DLD1 (cell line): ENCODE results near the gene TCTN3.

Source experiments
- in situ Hi-C: cut with HindIII; loops from 2 replicates; pipeline ENCODE4 v1.10.0; 2017; ENCODE audit warnings: low sequenced_read_pairs

The TCTN3 gene

DNA sequence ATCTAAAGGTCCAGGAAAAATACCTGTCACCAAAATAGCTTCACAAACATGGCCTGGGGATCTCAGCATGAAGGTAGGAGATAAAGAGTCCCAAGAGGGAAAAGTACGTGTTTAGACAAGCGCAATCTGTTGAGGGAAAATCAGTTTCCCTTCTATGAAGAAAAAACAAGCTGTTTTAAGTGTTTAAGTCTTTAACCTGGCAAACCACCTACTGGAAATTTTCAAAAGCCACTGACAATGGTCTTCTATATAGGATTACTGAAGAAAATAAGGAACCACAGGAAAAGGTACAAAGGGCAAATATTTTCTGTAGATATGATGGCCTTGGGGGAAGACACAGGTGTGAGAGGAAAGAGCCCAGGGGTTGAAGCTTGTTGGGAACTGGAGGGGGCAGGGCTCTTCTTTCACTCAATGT lies 58.4 kb downstream of the TCTN3 start:
- in situ Hi-C loops, result no loop called here

DNA sequence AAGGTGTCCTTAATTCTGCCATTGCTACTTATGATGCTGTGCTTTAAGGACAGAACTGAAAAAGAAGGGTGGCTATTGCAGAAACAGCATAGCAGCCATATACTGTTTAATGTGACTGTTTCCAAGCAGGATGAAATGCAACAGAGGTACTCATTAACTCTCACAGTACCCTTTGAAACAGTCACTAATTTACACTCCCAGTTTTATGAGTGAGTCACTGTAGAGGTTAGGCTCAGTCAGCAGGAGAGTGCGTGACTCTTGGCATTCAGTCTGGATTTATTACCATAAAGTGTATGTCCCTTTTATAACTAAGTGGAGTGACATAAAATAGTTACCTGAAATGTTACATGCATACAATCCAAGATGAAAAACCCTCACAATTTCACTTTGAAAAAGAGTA lies 64.9 kb downstream of the TCTN3 start:
- in situ Hi-C loops, result no loop called here

DNA sequence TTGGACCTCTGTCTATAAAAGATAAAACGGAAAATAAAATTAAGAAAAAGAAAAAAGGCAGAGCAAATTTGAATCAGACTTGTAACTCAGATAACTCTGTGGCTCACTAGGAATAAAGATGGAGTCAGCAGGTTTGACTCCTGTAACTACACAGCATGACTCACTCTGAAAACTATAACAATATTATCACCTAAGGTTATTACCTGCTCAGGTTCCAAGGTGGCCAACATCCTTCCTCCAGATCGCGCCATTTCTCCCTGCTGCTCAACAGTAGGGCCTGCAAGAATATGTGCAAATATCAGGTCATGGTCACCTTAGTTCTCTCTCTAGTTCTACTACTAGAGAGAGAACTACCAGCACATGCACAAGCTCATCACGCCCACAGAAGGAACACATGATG lies 67.2 kb downstream of the TCTN3 start:
- in situ Hi-C loops, result no loop called here

DNA sequence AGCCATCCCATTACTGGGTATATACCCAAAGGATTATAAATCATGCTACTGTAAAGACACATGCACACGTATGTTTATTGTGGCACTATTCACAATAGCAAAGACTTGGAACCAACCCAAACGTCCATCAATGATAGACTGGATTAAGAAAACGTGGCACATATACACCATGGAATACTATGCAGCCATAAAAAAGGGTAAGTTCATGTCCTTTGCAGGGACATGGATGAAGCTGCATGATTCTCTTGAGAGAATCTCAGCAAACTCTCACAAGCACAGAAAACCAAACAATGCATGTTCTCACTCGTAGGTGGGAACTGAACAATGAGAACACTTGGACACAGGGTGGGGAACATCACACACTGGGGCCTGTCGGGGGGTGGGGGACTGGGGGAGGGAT lies 73.3 kb downstream of the TCTN3 start:
- in situ Hi-C loops, result loop anchor here (25.0 kb wide), 1 partner anchor 208 kb away; no protein-coding TSS in a partner anchor

DNA sequence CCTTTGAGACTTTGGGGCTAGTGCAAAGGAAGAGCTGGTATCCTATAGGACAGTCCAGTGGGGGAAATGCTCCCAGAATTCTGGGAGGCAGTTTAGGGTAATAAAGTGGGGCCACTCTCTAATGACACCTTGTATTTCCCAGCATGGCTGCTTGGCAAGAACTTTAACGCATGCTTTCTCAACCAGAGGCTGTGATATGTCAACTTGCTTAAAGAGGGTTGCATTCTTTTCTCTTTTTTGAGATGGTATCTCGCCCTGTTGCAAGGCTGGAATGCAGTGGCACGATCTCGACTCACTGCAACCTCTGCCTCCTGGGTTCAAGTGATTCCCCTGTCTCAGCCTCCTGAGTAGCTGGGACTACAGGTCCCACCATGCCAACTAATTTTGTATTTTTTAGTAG lies 75.6 kb downstream of the TCTN3 start:
- in situ Hi-C loops, result loop anchor here (25.0 kb wide), 1 partner anchor 206 kb away; no protein-coding TSS in a partner anchor

DNA sequence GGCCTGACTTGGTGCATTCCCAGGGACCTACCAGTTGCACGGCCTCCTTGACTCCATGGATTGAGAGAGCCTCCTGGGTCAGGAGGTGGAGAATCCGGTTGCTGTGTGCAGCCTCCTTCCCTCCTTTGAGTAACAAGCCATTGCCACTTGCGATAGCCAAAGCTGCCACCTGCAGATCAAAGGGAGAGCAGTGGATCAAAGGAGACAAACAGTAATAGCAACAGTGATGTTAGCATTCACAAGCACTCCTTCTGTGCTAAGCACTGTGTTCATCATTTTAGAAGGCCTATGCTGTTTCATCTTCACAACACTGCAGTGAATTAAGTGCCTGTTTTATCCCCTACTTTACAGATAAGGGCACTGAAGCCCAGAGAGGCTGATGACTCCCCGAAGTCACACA lies 77.3 kb downstream of the TCTN3 start:
- in situ Hi-C loops, result loop anchor here (25.0 kb wide), 1 partner anchor 204 kb away; no protein-coding TSS in a partner anchor
